Germinal center (tissue), 1 donor: ENCODE measurements around the gene SPOCK1.

Source experiments
- DNase-seq: peaks from one replicate; pipeline ENCODE4 v3.0.0; 2012; ENCODE audit warnings: mixed read lengths, low spot score

SPOCK1 gene

GRCh38 chr5:137361280-137361679 is 137.8 kb downstream of the SPOCK1 start:
- DNase-seq = no peak

- no peak for DNase-seq
These were observed 138.5 kb downstream of the SPOCK1 start for GRCh38 chr5:137360607-137361006.

GRCh38 chr5:137359941-137360340 is 139.2 kb downstream of the SPOCK1 start:
- DNase-seq = no peak

GRCh38 chr5:137357436-137357835 is 141.7 kb downstream of the SPOCK1 start:
- no peak for DNase-seq

- no peak for DNase-seq
These were observed 143.0 kb downstream of the SPOCK1 start for GRCh38 chr5:137356127-137356526.

GRCh38 chr5:137355708-137356107 is 143.4 kb downstream of the SPOCK1 start:
- DNase-seq = no peak

GRCh38 chr5:137352095-137352494 is 147.0 kb downstream of the SPOCK1 start:
- no peak for DNase-seq

- no peak for DNase-seq
These were observed 148.3 kb downstream of the SPOCK1 start for GRCh38 chr5:137350791-137351190.

GRCh38 chr5:137348759-137349158 is 150.4 kb downstream of the SPOCK1 start:
- DNase-seq = no peak

GRCh38 chr5:137347865-137348264 is 151.3 kb downstream of the SPOCK1 start:
- no peak for DNase-seq

GRCh38 chr5:137346281-137346680 is 152.8 kb downstream of the SPOCK1 start:
- DNase-seq = no peak

GRCh38 chr5:137345396-137345795 is 153.7 kb downstream of the SPOCK1 start:
- no peak for DNase-seq

- peak; percentile 13 for DNase-seq
These were observed 154.3 kb downstream of the SPOCK1 start for GRCh38 chr5:137344723-137345322.

GRCh38 chr5:137344021-137344420 is 155.1 kb downstream of the SPOCK1 start:
- no peak for DNase-seq

GRCh38 chr5:137342764-137343163 is 156.4 kb downstream of the SPOCK1 start:
- DNase-seq = no peak

GRCh38 chr5:137341831-137342230 is 157.3 kb downstream of the SPOCK1 start:
- no peak for DNase-seq

- no peak for DNase-seq
These were observed 158.2 kb downstream of the SPOCK1 start for GRCh38 chr5:137340881-137341280.

GRCh38 chr5:137336565-137337120 is 162.5 kb downstream of the SPOCK1 start:
- DNase-seq = no peak

- DNase-seq = no peak
These were observed 163.0 kb downstream of the SPOCK1 start for GRCh38 chr5:137336161-137336560.

- DNase-seq = no peak
These were observed 163.6 kb downstream of the SPOCK1 start for GRCh38 chr5:137335493-137335892.

- DNase-seq = no peak
These were observed 165.2 kb downstream of the SPOCK1 start for GRCh38 chr5:137333928-137334327.

GRCh38 chr5:137333475-137333874 is 165.7 kb downstream of the SPOCK1 start:
- no peak for DNase-seq

GRCh38 chr5:137332296-137332695 is 166.8 kb downstream of the SPOCK1 start:
- DNase-seq = no peak

- DNase-seq = no peak
These were observed 169.4 kb downstream of the SPOCK1 start for GRCh38 chr5:137329586-137330296.
